ENCODE data around the gene KCNAB2.

KCNAB2 gene

DNA sequence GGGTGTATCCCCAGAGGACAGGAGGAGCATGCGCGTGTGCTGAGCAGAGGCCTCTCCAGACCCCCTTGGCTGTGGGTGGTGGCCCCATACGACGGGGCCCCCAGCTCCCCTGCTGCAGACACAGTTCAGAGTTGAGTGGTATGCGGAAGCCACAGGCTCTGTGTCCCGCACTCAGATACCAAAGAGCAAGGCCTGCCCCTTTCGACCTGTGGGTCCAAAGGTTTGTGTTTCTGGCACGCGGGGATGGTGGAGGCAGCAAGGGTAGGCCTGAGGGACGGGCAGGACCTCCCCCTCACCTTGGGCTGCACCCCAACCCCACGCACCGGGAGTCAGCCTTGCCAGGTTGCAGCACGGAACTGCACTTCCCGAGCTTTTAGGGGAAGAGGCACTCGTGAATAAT, at the start of gene KCNAB2:
TSS of gene KCNAB2 (plus strand) at position 328 of the 400 bp plus-strand sequence. CDS start 5,649 bp downstream, outside the sequence.
- TF ChIP-seq CTCF (IDR thresholded peaks at IDR 0.05; ENCODE audit: control extremely low read depth, extremely low read depth, low read depth, missing control alignments) = no peak
- ChIA-PET POLR2A (interaction anchor here (0.6 kb wide), 1 partner anchor 348 kb away, joined by 7 read pairs; the partner anchor contains the start of gene ACOT7), CTCF (interaction anchor here (3.2 kb wide), 1 partner anchor 11 kb away, joined by 12 read pairs; no protein-coding TSS in a partner anchor)
- DNase-seq (ENCODE audit: extremely low spot score) = no peak

- DNase-seq (ENCODE audit: extremely low spot score) = no peak
- POLR2A ChIA-PET = interaction anchor here (0.8 kb wide), 1 partner anchor 209 kb away, joined by 3 read pairs; the partner anchor contains the start of gene RNF207
- no peak for TF ChIP-seq CTCF (IDR thresholded peaks at IDR 0.05; ENCODE audit: control extremely low read depth, extremely low read depth, low read depth, missing control alignments)
- CTCF ChIA-PET = no interaction called here
Measured at GRCh38 chr1:5996641-5997270, 48.9 kb upstream of the KCNAB2 start.

GRCh38 chr1:5997316-5997715, 48.4 kb upstream of the KCNAB2 start:
- no peak for DNase-seq (ENCODE audit: extremely low spot score)
- TF ChIP-seq CTCF (IDR thresholded peaks at IDR 0.05; ENCODE audit: control extremely low read depth, extremely low read depth, low read depth, missing control alignments) = no peak
- CTCF ChIA-PET = no interaction called here
- POLR2A ChIA-PET = interaction anchor here (0.8 kb wide), 1 partner anchor 209 kb away, joined by 3 read pairs; the partner anchor contains the start of gene RNF207

GRCh38 chr1:5998051-5998905, 47.4 kb upstream of the KCNAB2 start:
- DNase-seq (ENCODE audit: extremely low spot score) = no peak
- ChIA-PET CTCF (no interaction called here), POLR2A (no interaction called here)
- TF ChIP-seq CTCF (IDR thresholded peaks at IDR 0.05; ENCODE audit: control extremely low read depth, extremely low read depth, low read depth, missing control alignments) = no peak

DNA sequence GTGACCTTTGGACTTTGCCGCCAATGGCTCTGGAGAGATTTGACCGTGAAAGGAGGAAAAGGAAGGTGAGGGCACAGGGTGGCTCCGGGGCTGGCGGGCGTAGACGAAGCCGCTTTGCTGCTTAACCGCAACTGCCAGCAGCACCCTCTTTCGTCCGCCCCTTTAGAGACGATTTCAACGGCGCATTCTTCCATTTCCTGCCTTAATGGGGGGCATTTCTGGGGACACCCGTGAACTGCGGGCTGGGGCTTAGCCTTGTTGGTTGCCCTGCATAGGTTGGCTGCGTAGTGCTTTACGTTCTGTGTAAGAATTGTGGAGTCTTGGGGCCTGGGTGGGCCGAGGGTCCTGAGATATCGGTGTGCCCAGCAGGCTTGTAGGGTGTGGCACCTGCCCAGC, 46.8 kb upstream of the KCNAB2 start:
- no peak for DNase-seq (ENCODE audit: extremely low spot score)
- ChIA-PET CTCF (no interaction called here), POLR2A (no interaction called here)
- TF ChIP-seq CTCF (IDR thresholded peaks at IDR 0.05; ENCODE audit: control extremely low read depth, extremely low read depth, low read depth, missing control alignments) = no peak

DNA sequence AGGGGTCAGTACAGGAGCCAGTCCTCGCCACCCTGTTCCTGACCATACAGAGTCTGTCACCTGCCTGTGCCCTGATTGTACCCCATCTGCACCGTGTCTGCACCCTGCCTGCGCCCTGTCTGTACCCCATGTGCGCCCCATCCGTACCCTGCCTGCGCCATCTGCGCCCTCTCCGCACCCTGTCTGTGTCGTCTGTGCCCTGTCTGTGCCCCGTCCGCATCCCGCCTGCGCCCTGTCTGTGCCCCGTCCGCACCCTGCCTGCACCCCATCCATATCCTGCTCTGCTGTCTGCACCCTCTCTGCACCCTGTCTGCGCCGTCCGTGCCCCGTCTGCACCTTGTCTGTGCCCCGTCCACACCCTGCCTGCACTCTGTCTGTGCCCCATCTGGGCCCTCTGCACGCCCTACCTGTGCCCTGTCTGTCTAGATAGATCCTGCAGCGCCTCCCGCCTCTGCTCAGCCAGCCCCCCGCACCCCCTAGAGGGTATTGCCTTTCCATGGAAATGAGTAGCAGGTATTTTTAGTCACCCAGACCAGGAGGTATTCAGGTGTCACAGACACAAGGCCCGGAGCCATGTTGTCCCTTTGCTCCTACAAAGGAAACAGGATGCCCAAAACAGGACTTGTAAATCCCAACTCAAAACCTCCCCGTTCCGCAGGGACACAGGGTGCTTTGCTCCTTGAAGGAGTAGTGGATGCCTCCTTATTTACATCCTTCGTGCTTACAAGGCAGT, 45.8 kb upstream of the KCNAB2 start:
- no peak for TF ChIP-seq CTCF (IDR thresholded peaks at IDR 0.05; ENCODE audit: control extremely low read depth, extremely low read depth, low read depth, missing control alignments)
- ChIA-PET CTCF (no interaction called here), POLR2A (no interaction called here)
- DNase-seq (ENCODE audit: extremely low spot score) = no peak
